ENCODE results near the gene GRID1.
"Not testable (repeated sequence)": the region's sequence is repeated elsewhere in the genome, so short reads cannot be mapped to it uniquely, and the experiment has no call there.

Gene GRID1

GRCh38 chr10:85986777-85987176, 379.8 kb downstream of the GRID1 start:
- DNase-seq (ENCODE audit: low read depth) = no peak

- DNase-seq (ENCODE audit: low read depth) = no peak
Measured at GRCh38 chr10:85983051-85983450, 383.5 kb downstream of the GRID1 start.

- DNase-seq (ENCODE audit: low read depth) = no peak
Measured at GRCh38 chr10:85979598-85979997, 387.0 kb downstream of the GRID1 start.

GRCh38 chr10:85978566-85979358, 387.8 kb downstream of the GRID1 start:
- no peak for DNase-seq (ENCODE audit: low read depth)

- DNase-seq (ENCODE audit: low read depth) = no peak
Measured at GRCh38 chr10:85977642-85978041, 389.0 kb downstream of the GRID1 start.

GRCh38 chr10:85976267-85976793, 390.3 kb downstream of the GRID1 start:
- DNase-seq (ENCODE audit: low read depth) = no peak

- DNase-seq (ENCODE audit: low read depth) = no peak
Measured at GRCh38 chr10:85971494-85971893, 395.1 kb downstream of the GRID1 start.

GRCh38 chr10:85967594-85967993, 399.0 kb downstream of the GRID1 start:
- DNase-seq (ENCODE audit: low read depth) = no peak

- DNase-seq (ENCODE audit: low read depth) = no peak
Measured at GRCh38 chr10:85961479-85962067, 405.0 kb downstream of the GRID1 start.

- DNase-seq (ENCODE audit: low read depth) = no peak
Measured at GRCh38 chr10:85961073-85961472, 405.5 kb downstream of the GRID1 start.

- DNase-seq (ENCODE audit: low read depth) = no peak
Measured at GRCh38 chr10:85959239-85959638, 407.4 kb downstream of the GRID1 start.

- DNase-seq (ENCODE audit: low read depth) = no peak
Measured at GRCh38 chr10:85950921-85951320, 415.7 kb downstream of the GRID1 start.

GRCh38 chr10:85946713-85947326, 419.8 kb downstream of the GRID1 start:
- DNase-seq (ENCODE audit: low read depth) = no peak

- no peak for DNase-seq (ENCODE audit: low read depth)
Measured at GRCh38 chr10:85936161-85936560, 430.4 kb downstream of the GRID1 start.

GRCh38 chr10:85934586-85934985, 432.0 kb downstream of the GRID1 start:
- DNase-seq (ENCODE audit: low read depth) = no peak

GRCh38 chr10:85929993-85930392, 436.6 kb downstream of the GRID1 start:
- not testable (repeated sequence) for DNase-seq (ENCODE audit: low read depth)

GRCh38 chr10:85927952-85928665, 438.5 kb downstream of the GRID1 start:
- DNase-seq (ENCODE audit: low read depth) = no peak

GRCh38 chr10:85926986-85927385, 439.6 kb downstream of the GRID1 start:
- DNase-seq (ENCODE audit: low read depth) = no peak

GRCh38 chr10:85926136-85926535, 440.5 kb downstream of the GRID1 start:
- DNase-seq (ENCODE audit: low read depth) = no peak

GRCh38 chr10:85925201-85925750, 441.3 kb downstream of the GRID1 start:
- DNase-seq (ENCODE audit: low read depth) = no peak

- DNase-seq (ENCODE audit: low read depth) = no peak
Measured at GRCh38 chr10:85924382-85925102, 442.1 kb downstream of the GRID1 start.
